WERI-Rb-1 (cell line): ENCODE results near the gene N4BP2L2.

Source experiments
- DNase-seq: peaks from one replicate; pipeline ENCODE4 v3.0.0-alpha.2; 2020
- H3K27ac ChIP-seq: fragments of 250-450 bp; sonication (Bioruptor Pico); 2 replicates; pipeline ENCODE4 v1.5.1; 2020; ENCODE audit warnings: mild to moderate bottlenecking, moderate library complexity
- H3K27me3 ChIP-seq: fragments of 250-450 bp; sonication (Bioruptor Pico); 2 replicates; pipeline ENCODE4 v1.5.1; 2021; ENCODE audit warnings: mild to moderate bottlenecking, low read depth, moderate library complexity; ENCODE audit not compliant: insufficient read depth, severe bottlenecking
- H3K36me3 ChIP-seq: fragments of 250-450 bp; sonication (Bioruptor Pico); 2 replicates; pipeline ENCODE4 v1.5.1; 2020; ENCODE audit warnings: mild to moderate bottlenecking, moderate library complexity
- H3K4me3 ChIP-seq: 2 replicates; pipeline ENCODE4 v1.5.1; 2011; ENCODE audit warnings: low read depth, mild to moderate bottlenecking, control low read depth, low read length
- H3K9me3 ChIP-seq: fragments of 250-450 bp; sonication (Bioruptor Pico); 2 replicates; pipeline ENCODE4 v1.5.1; 2021; ENCODE audit warnings: mild to moderate bottlenecking, moderate library complexity; ENCODE audit not compliant: severe bottlenecking
- TF ChIP-seq, protein P1 (sequence below): IDR thresholded peaks from 2 replicates; pipeline ENCODE4 v1.5.1; 2011; ENCODE audit warnings: low read depth, mild to moderate bottlenecking, control low read depth, inconsistent platforms, low read length

Gene N4BP2L2

DNA sequence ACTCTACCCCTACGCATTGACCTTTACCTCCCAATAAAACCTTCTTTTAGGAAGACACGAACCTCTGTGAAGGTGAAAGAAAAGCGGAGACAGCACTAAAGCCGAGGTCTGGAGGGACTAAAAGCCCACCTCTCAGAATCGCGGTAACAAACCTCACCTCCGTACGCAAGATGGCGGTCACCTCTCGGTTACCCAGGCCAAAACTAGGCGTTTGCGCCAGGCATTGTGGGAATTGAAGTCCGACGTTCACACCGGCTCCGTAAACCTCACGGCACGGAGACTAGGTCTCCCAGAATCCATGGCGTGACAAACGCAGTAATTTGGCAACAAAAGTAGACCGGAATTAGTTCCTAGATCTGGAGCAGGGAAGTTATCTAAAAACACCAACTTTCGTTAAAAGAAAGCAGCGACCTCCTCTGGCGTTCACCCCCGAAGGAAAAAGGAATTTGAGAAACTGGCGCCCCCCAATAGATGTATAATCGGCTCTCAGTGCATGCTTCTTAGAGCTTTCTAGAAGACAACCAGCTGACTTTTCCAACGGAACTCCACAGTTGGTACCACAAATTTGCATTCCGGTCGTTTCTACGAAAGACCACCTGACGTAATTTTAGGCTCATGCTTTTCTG, at the start of gene N4BP2L2:
TSS of gene N4BP2L2 (minus strand) at position 175 of the 626 bp plus-strand sequence. CDS start 1,768 bp downstream, outside the sequence.
- peaks cover 27% of the 10 kb centered on the region for H3K36me3 ChIP-seq
- peak within 1 kb of the TSS; percentile 87 for H3K27ac ChIP-seq
- H3K9me3 ChIP-seq: no peaks in the 10 kb centered on the region
- TF ChIP-seq, protein P1, sequence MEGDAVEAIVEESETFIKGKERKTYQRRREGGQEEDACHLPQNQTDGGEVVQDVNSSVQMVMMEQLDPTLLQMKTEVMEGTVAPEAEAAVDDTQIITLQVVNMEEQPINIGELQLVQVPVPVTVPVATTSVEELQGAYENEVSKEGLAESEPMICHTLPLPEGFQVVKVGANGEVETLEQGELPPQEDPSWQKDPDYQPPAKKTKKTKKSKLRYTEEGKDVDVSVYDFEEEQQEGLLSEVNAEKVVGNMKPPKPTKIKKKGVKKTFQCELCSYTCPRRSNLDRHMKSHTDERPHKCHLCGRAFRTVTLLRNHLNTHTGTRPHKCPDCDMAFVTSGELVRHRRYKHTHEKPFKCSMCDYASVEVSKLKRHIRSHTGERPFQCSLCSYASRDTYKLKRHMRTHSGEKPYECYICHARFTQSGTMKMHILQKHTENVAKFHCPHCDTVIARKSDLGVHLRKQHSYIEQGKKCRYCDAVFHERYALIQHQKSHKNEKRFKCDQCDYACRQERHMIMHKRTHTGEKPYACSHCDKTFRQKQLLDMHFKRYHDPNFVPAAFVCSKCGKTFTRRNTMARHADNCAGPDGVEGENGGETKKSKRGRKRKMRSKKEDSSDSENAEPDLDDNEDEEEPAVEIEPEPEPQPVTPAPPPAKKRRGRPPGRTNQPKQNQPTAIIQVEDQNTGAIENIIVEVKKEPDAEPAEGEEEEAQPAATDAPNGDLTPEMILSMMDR: no peak
- peak; percentile 92 for DNase-seq
- peak within 1 kb of the TSS; percentile 85 for H3K4me3 ChIP-seq
- H3K27me3 ChIP-seq: no peaks in the 10 kb centered on the region

DNA sequence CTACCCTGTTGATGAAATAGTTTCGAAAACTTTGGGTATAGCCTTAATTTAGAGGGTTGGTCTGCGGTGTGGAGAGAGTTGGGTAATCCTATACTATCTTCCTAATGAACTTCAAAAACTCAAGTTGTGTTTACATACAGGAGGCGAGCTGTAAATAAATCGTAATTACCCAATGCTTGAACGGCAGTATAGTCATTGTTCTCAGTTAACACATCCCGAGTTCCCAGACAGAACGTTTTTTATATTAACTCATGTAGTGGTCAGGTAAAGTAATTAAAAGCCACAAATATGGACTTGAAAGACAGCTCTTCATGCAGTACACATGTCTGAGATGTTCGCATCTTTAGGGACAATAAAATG, 49.2 kb upstream of the N4BP2L2 start:
- TF ChIP-seq, protein P1: no peak
- no peak for DNase-seq
- peak overlapping the region; percentile 93 for H3K27ac ChIP-seq
- H3K9me3 ChIP-seq: no peaks in the 10 kb centered on the region
- H3K36me3 ChIP-seq: 0 out of 2 replicates have a peak, but pooled peaks cover 2% of the 10 kb centered on the region
- no peaks in the 10 kb centered on the region for H3K27me3 ChIP-seq
- H3K4me3 ChIP-seq: peak overlapping the region; percentile 86

DNA sequence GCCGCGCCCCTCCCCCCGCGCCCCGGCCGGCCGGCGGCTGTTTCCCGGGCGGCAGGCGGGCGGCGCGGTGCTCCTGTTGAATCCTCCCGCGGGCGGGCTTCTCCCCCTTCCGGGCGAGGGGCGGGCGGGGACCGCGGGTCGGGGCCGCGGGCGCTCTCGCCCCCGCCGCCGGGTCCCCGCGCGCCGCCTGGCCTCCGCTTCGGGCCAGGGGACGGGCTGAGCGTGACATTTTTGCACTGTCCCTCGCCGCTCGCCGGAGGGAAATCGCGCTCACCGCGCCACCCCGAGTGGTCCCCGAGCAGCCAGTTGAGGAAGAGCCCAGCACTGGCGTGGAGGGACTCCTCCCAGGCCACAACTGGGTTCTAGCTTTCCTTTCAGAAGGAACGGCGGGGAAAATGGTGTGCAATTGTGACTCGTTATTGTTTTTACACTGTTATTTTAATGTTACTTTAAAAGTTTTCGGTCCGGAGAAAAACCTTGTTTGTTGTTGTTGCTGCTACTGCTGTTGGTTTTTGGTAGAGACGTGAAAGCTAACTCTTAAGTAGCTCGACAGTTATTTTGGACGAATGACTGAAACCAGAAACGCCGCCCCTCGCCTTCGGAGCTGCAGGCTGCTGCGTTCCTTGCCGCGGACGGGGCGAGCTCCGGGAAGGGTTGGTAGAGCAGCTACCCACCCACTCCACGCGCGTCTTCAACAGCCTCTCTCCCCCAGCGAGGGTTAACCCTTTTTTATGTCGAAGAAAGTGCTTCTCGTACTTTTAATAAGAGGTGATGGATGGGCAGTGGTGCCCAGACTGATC, 48.6 kb upstream of the N4BP2L2 start:
- peak overlapping the region; percentile 93 for H3K27ac ChIP-seq
- DNase-seq: peak; percentile 74
- no peaks in the 10 kb centered on the region for H3K27me3 ChIP-seq
- TF ChIP-seq, protein P1: no peak
- peak overlapping the region; percentile 86 for H3K4me3 ChIP-seq
- no peaks in the 10 kb centered on the region for H3K9me3 ChIP-seq
- 0 out of 2 replicates have a peak, but pooled peaks cover 2% of the 10 kb centered on the region for H3K36me3 ChIP-seq

DNA sequence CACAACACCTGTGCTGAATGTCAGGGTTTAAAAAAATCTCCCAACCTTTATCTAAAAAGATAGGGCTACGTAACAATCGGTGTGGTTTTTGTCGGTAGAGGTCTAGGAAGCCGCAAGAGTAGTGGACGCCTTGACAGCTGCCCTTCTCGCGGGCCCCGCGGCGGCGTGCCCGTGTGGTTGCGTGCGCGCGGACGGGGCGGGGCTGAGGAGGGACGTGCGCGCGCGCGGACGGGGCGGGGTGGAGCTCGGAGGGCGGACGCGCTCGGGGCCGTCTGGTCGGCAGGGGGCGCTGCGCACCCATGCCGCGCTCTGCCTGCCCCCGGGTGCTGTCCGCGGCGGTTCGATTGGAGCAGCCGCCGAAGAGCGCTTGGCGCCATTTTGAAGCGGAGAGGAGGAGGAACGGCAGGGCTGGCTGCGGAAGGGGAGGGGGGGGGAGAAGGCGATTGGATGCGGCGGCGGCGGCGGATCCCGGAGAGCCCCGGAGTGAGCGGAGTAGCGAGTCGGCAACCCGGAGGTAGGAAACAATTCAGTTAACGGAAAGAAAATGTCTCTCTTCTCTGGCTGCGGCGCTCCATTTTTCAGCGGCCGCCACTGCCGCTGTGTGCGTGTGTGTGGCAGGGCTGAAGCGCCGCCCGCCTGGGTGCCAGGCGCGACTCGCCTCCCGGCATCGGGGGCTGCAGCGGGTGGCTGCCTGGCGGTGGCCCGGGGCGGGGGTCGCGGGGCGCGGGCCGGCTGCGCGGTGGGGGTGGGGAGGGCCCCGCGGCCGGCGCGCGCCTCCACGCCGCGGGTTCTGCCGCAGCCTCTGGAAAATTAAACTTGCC, 47.7 kb upstream of the N4BP2L2 start, which contains the start of gene PDS5B:
TSS of gene PDS5B (plus strand) at position 373 of the 821 bp plus-strand sequence. CDS start 62,321 bp downstream, outside the sequence.
- peak within 1 kb of the TSS; percentile 98 for H3K27ac ChIP-seq
- H3K9me3 ChIP-seq: no peaks in the 10 kb centered on the region
- peak; percentile 96 for DNase-seq
- H3K27me3 ChIP-seq: no peaks in the 10 kb centered on the region
- 0 out of 2 replicates have a peak, but pooled peaks cover 2% of the 10 kb centered on the region for H3K36me3 ChIP-seq
- H3K4me3 ChIP-seq: peak within 1 kb of the TSS; percentile 86
- TF ChIP-seq, protein P1: peak; percentile 82

DNA sequence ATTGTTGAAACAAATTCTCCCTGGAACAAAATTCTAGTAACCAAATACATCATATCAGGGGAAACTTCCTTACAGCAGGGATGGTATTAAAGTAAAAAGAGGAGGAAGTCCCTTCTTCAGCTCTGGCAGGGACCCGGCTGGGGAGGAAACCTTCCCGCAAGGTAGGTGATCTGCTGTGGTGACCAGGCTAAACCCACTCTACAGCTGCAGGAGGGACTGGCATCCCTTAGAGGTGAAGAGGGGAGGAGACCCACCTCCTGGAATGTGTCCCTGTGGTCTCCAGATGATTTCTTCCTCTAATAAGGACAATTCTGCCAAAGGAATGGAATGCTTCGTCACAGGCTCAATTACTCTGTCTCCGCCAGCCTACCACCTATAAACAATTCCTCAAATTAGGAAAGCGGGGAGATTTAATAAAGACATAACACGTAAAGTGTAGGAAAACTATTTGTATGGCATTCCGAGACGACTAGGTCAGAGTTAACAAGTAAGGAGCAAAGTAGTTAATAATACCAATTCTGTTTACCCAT, 47.0 kb upstream of the N4BP2L2 start:
- peak overlapping the region; percentile 28; the same call in 1 of the 2 replicates for H3K27ac ChIP-seq
- no peaks in the 10 kb centered on the region for H3K9me3 ChIP-seq
- H3K36me3 ChIP-seq: 0 out of 2 replicates have a peak, but pooled peaks cover 2% of the 10 kb centered on the region
- TF ChIP-seq, protein P1: no peak
- peak overlapping the region; percentile 70 for H3K4me3 ChIP-seq
- no peaks in the 10 kb centered on the region for H3K27me3 ChIP-seq
- no peak for DNase-seq
